HG03457 (cell line): ENCODE measurements around the gene EVI5L.

Experiments used
- ATAC-seq: cut with Tn5 transposase; IDR thresholded peaks from one replicate; pipeline ENCODE4 v1.9.1; 2021; ENCODE audit warnings: moderate number of reproducible peaks; ENCODE audit not compliant: unreplicated experiment

Gene EVI5L

DNA sequence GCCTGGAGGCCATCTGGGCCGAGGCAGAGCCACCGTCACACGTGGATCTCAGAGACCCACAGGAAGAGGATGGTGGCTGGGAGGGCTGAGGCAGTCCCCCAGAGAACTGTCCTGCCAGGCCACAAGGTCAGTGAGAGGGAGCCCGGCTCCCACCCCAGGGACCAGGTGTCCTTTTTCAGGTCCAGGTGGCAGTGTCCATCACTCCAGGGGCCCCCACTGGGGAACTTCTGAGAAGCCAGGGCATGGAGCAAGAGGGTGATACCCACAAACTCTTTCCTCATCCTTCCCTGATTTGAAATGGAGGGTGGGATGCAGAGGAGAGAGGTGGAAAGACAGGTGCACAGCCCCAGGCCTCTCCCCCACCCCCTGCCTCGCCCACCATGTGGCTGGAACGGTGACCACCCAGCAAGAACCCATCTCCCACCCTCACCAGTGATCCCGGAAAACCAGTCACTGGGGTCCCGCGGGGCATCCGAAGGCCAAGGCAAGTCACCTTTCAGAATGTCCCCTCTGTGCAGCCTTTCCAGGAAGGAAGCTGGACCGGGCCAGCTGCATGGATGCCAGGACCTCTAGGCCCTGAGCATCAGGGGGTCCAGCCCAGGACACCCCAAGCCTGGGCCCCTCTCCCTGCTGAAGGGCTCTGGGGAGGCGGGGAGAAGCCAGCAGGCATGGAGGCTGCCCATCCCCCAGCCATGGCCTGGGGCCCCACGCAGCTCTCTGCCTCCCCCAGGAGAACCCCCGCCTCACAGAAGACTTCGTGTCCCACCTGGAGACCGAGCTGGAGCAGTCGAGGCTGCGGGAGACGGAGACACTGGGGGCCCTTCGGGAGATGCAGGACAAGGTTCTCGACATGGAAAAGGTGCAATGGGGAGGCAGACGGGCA is 30.1 kb downstream of the EVI5L start:
- ATAC-seq, result no peak

DNA sequence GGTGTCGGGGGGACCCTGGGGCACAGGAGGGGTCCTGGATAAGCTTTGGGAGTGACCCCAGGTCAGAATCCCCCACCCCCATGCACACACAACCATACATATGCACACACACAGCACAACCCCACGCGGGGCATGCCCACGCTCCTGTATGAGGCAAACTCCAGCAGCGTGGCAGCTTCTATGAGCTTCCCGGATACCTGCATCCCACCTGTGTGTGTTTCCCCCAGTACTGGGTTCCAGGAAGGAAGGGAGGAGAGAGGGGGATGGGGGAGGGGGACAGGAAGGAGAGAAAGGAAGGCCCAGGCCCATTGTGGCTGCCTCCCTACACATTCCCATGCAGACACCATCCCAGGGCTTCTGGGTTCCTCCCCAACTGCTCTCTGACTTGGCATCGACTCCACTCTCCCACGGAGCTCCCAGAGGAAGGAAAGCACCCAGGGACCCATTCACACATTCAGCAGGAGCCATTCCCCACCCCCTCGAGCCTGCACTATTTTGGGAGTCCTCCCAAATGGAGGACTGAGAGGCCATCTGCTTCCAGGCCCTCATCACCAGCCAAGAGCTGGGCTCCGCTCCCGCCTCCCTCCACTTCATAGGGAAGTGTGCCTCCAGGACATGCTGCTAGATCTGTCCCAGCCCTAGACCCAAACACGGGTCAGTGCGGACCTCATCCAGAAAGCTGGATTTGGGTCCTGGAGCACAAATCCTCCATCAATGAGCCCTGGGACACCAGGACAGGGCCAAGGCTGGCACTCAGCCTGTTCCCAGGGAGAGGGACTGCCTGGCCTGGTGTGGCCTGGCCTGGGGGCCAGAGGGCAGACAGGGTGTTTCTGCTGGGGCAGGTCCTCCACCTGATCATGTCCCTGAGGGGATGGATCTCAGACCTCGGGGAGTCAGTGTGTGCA is 30.9 kb downstream of the EVI5L start:
- no peak for ATAC-seq

DNA sequence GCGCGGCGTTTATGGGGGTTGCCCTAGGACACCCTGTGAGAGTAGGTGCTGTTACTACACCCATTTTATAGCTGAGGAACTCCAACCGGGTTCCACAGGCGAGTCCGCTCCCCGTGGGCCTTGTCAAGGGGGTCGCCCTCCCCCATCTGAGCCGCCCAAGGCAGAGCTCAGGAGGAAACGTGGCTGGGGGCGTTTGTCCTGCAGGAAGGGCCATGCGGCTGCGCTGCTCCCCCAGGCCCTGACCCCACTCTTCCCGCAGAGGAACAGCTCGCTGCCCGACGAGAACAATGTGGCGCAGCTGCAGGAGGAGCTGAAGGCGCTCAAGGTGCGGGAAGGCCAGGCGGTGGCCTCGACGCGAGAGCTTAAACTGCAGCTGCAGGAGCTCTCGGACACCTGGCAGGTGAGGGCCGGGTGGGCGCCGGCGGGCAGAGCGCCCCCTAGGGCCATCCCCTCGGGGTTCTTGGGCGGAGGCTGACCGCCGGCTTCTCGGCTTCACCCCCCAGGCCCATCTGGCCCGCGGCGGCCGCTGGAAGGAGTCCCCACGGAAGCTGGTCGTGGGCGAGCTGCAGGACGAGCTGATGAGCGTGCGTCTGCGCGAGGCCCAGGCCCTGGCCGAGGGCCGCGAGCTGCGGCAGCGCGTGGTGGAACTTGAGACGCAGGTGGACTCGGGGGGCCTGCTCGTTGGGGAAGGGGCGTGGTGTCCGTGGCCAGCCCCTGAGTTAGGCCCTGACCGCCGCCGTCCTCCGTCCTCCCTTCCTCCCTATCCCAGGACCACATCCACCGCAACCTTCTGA is 31.8 kb downstream of the EVI5L start:
- no peak for ATAC-seq

DNA sequence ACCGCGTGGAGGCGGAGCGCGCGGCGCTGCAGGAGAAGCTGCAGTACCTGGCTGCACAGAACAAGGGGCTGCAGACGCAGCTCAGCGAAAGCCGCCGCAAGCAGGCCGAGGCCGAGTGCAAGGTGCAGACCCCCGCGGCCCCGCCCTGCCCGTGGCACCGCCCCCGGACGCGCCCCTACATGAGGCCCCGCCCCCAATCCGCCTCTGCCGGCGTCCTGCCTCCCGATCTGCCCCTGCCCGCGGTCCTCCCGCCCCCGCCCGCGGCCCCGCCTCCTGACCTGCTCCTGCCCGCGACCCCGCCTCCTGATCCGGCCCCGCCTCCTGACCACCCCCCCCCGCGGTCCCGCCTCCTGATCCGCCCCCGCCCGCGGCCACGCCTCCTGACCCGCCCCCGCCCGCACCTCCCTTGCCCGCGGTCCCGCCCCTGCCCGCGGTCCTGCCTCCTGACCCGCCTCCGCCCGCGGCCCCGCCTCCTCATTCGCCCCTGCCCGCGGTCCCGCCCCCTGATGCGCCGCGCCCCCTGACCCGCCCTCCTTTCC is 32.5 kb downstream of the EVI5L start:
- ATAC-seq, result no peak

DNA sequence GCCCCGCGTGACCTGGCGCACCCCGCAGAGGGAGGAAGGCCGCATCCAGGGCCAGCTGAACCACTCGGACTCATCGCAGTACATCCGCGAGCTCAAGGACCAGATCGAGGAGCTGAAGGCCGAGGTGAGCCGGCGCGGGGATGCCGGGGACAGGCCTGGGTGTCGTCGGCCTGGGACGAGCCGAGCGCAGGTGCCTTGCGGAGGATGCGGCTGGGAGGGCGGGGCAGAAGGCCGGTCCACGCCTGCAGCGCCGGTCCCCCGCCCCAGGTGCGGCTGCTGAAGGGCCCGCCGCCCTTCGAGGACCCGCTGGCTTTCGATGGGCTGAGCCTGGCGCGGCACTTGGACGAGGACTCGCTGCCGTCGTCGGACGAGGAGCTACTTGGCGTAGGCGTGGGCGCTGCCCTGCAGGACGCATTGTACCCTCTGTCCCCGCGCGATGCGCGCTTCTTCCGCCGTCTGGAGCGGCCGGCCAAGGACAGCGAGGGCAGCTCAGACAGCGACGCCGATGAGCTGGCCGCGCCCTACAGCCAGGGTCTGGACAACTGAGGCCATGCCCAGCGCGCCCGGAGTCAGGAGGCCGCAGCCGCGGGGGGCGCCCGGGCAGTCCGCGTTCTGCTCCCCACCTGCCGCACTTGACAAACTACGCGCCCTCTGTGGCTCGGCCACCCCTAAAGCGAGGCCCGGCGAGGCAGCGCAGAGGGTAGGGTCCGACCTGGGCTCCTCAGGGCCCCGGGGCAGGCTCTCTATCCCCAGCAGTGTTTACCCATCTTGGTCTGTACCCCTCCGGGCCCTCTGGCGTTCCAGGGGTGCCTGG is 33.3 kb downstream of the EVI5L start:
- no peak for ATAC-seq

DNA sequence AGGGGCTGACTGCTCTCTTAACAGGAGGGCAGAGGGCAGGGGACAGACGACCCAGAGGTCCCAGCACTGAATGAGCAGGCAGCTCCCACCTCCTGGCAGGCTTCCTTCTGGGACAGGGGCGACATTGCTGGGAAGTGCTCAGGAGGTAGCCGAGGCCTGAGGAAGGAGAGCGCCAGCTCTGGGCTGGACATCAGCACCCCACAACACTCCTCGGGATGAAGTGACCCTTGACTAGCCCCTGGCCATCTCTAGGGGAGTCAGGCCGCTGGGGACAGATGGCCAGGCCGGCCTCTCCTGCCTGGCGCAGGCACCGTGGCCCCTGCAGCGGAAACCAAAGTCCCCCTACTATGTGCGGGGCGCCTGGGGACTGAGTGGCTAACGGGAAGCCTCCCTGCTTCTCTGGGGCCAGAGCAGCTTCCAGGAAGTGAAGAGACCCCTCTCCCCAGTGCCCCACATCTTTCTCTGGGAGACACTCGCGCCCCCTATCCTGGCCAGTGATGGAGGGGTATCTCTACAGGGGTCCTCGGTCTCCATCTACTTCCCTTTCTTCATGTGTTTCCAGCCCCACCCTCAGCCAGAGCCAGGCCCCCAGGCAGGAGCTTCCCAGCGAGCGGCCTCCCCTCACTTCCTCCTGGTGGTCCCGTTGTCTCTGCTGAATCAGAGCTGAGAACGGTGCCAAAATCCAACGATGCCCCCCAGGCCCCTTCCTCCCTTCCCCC is 34.1 kb downstream of the EVI5L start:
- no peak for ATAC-seq

DNA sequence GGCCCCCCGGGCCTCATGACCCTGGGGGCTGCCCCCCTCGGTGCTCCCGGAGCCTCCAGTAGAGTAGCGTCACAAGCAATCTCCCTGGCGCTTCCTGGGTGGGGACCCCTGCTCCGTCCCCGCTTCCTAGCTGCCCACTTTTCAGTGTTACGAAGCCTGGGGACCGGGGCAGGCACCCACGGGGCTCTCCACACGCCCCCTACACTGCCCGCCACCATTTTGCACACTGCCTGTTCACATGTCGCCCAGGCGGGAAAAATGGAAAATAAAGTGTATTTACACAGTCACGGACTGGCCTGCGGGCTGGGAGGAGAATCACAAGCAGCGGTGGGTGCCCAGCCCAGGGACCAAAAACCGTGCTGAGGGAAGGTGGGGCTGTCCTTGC is 34.7 kb downstream of the EVI5L start:
- no peak for ATAC-seq

DNA sequence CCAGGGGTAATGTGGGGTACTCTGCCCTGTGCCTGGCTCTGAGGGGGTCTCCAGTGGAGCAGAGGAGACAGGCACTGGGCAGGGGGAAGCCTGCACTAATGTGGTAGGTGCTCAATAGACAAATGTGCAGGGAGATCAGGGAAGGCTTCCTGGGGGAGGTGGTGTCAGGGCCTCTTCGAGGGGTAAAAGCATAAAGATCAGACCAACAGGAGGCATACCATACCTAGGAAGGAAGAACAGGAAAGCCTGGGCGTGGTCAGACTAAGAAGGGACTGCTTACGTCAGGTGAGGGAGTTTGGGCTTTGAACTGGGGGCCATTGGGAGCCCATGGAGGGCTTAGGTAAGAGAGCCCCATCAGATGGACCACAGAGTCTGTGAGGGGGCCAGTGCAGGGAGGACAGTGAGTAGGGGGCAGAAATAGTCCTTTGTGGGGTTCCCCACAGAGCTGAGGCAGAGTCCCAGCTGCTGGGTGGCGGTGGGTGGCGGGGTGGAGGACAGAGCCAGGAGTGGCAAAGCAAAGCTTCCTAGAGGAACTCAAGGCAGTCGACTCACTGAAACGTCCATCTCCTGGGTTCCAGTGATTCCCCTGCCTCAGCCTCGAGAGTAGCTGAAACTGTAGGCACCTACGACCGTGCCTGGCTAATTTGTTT is 35.4 kb downstream of the EVI5L start:
- ATAC-seq, result no peak

DNA sequence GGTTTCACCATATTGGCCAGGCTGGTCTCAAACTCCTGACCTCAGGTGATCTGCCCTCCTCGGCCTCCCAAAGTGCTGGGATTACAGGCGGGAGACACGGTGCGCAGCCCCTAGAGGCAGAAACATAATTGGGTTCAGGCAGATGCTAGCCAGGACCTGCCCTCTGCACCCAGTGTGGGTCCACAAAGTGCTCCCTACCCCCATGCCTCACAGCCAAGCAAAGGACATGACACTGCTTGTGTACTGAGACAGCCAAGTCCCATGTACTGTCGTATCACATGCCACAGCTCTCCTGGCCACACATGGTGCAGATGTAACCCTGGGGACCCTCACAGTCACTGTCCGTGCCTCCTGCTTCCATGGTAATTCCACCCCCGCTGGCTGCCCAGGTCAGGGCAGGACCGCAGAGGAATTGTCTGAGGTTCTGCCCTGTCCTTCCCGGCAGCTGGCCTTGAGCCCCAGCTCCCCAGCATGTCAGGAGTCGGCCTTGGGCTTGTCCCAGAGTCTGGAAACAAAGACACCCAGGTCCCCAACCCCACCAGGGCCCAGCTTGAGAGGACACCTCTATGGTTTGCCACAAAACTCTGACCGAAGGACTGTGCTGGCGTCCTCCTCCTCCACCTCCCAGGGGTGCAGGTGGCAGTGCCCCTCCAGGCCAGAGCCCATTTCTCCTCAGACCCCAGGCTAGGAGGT is 36.5 kb downstream of the EVI5L start:
- no peak for ATAC-seq

DNA sequence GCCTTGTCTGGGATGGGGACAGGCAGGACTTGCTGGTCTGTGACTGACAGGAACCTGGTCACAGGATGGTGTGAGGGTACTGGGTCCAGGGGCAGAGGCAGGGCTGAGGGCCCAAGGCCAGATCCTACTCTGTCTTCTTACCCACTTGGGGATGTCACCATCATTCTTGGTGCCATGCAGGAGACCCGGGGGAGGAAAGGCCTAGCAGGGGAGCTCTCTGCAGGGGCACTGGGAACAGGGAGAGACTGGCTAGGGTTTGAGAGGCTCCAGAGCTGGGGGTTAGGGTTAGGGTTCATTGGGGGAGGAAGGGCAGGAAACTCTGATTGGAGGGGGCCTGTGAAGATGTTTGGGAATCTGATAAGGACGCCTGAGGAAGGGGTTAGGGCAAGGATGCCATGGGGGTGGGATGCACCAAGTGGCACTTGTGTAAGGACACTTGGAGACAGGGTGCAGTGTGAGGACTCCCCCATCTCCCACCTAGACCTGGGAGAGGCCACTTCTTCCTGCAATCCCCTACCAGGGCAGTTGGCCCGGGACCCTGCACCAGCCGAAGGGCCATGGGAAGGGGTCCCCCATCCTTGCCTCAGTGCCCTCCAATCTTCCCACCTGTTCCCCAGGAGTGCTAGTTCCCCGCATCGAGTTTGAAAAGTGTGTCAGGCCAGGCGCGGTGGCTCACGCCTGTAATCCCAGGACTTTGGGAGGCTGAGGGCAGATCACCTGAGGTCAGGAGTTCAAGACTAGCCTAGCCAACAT is 37.2 kb downstream of the EVI5L start:
- no peak for ATAC-seq

DNA sequence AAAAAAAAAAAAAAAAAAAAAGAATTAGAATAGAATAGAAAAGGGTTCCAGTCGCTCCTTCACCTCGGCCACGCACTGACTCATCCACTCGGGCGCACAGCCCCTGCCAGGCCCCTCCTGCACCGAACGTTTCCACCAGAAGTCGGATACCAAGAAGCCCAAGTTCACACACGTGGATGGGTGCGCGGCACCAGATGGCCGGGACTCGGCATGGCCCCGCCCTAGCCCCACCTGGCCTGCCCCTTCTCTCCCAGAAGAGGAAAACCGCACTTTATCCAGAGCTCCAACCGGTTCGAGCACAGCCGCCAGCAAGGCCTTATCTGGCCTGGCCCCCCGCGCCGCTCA is 38.3 kb downstream of the EVI5L start:
- no peak for ATAC-seq

DNA sequence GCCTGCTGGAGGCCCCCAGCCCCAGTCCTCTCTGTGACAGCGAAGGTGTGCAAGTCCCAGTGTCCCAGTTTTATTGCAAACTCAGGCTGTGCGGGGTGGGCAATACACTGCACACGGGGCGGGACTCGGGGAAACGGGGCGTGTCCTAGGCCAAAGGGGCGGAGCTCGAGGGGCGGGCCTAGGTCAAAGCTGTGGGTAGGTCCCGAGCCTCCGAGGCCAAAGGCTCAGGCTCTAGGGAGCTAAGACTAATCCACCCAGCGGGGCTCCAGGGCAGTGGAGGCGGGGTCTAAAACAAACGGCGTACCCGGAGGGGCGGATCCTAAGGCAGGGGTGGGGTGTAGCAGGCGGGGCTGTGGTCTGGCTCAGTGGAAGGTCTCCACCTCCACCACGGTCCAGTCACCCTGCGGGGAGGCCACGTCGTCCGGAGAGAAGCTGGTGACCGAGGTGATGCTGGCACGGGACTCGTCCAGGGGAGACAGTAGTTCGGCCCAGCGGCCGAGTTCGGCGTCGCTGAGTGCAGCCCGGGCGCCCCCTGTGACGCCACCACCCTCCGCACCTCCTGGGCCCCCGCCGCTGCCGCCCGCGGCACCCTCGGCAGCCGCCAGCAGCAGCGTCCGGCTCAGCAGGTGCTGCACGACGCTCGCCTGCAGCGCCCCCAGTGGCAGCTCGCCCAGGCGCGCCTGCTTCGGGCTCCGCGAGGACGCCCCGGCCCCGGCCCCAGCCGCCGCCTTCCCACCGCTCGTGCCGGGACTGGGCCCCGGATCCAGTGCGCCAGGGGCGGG is 38.8 kb downstream of the EVI5L start:
- ATAC-seq, result no peak

DNA sequence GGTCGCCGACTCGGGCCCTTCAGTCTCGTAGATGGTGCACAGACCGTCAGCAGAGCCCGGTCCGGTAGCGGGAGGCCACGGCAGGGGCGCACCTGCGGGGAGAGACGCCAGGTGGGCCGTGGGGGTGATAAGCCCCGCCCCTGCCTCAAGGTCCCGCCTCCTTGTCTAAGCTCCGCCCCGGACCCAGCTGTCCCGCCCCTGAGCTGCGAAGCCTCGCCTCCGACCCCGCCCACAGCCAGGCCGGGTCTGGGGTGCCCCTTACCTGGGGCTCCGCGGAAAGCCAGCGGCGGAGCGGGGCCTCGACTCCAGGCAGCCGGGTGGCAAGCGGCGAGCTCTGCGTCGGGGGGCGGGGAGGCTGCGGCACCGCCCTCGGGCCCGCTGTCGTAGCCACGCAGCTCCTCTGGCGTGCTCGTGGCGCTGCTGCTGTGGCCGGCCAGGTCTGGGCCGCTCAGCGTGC is 39.5 kb downstream of the EVI5L start:
- no peak for ATAC-seq

DNA sequence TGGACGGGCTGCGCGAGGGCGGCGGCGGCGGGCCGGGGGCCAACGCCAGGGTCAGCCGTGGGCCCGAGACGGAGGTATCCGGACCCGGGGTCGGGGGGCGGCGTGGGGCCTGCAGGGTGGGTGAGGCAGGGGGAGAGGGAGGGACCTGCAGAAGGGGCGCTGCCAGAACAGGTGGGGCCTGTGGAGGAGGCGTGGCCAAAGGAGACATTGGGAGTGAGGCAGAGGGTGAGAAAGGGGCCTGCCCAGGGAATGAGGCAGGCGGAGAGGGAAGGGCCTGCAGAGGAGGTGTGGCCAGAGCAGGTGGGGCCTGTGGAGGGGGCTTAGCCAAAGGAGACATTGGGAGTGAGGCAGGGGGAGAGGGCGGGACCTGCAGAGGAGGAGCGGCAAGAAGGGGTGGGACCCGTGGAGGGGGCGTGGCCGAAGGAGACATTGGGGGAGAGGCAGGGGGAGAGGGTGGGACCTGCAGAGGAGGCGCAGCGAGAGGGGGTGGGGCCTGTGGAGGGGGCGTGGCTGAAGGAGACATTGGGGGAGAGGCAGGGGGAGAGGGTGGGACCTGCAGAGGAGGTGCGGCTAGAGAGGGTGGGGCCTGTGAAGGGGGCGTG is 40.0 kb downstream of the EVI5L start:
- ATAC-seq, result no peak

DNA sequence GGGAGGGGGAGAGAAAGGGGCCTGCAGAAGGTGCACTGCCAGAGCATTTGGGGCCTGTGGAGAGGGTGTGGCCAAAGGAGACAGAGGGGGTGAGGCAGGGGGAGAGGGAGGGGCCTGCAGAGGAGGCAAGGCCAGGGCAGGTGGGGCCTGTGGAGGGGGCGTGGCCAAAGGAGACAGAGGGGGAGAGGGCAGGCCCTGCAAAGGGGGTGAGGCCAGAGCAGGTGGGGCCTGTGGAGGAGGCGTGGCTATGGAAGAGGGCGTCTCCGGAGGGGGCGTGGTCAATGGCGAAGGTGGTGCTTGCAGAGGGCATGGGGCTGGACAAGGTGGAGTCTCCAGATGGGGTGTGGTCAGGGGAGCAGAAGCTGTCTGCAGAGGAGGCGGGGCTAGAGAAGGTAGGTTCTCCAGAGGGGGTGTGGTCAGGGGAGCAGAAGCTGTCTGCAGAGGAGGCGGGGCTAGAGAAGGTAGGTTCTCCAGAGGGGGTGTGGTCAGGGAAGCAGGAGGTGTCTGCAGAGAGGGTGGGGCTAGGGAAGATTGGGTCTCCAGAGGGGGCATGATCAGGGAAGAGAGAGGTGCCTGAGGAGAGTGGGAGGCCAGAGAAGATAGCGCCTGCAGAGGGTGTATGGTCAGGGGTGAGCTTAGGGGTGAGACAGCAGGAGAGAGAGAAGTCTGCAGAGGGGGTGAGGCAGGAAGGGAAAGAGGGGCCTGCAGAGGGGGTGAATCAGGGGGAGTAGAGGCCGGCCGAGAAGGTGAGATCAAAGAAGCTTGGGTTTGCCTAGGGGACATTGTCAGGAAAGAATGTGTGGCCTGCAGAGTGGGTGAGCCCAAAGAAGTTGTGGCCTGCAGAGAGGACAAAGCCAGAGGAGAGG is 40.8 kb downstream of the EVI5L start:
- no peak for ATAC-seq
